GM23338 (cell line): ENCODE measurements around the gene LRMDA. TPM values are rescaled to one million over a fixed set of nuclear protein-coding genes. Genes with fewer than 3 reads are reported as not detected.

ENCODE experiments used
- ATAC-seq: fragments of 200-7000 bp; cut with Tn5 transposase; 3 replicates; pipeline ENCODE4 v1.9.1; 2020
- DNase-seq: peaks from one replicate; pipeline ENCODE4 v3.0.0-alpha.2; 2015; ENCODE audit warnings: low spot score
- H2AFZ ChIP-seq: fragments of 200-600 bp; sonication (generic); 2 replicates; pipeline ENCODE4 v1.8.0; 2016; ENCODE audit warnings: antibody characterized with exemption, mild to moderate bottlenecking, moderate library complexity
- H3F3A ChIP-seq: fragments of 200-600 bp; sonication (generic); replicated peaks from 2 replicates; pipeline ENCODE4 v1.8.0; 2017; ENCODE audit warnings: antibody characterized with exemption, mixed run types, low read depth
- H3K27ac ChIP-seq: fragments of 200-600 bp; sonication (generic); 2 replicates; pipeline ENCODE4 v1.6.1; 2016; ENCODE audit warnings: low read depth
- H3K27me3 ChIP-seq: fragments of 200-600 bp; sonication (generic); 2 replicates; pipeline ENCODE4 v1.8.0; 2016; ENCODE audit warnings: mild to moderate bottlenecking, mixed run types, moderate library complexity; ENCODE audit not compliant: insufficient read depth
- H3K36me3 ChIP-seq: fragments of 200-600 bp; sonication (generic); 2 replicates; pipeline ENCODE4 v1.8.0; 2016; ENCODE audit warnings: mild to moderate bottlenecking; ENCODE audit not compliant: insufficient read depth
- H3K4me1 ChIP-seq: fragments of 200-600 bp; sonication (generic); 2 replicates; pipeline ENCODE4 v1.8.0; 2016; ENCODE audit warnings: mild to moderate bottlenecking, moderate library complexity; ENCODE audit not compliant: insufficient read depth
- H3K4me2 ChIP-seq: fragments of 200-600 bp; sonication (generic); 2 replicates; pipeline ENCODE4 v1.7.1; 2017; ENCODE audit warnings: mixed run types
- H3K4me3 ChIP-seq: fragments of 200-600 bp; sonication (generic); 2 replicates; pipeline ENCODE4 v1.6.1; 2016; ENCODE audit warnings: mixed run types
- H3K79me2 ChIP-seq: fragments of 200-600 bp; sonication (generic); replicated peaks from 2 replicates; pipeline ENCODE4 v1.8.0; 2017; ENCODE audit warnings: mild to moderate bottlenecking; ENCODE audit not compliant: insufficient read depth
- H3K9me2 ChIP-seq: fragments of 200-600 bp; sonication (generic); 2 replicates; pipeline ENCODE4 v1.8.0; 2017; ENCODE audit not compliant: insufficient read depth
- H4K20me1 ChIP-seq: fragments of 200-600 bp; sonication (generic); replicated peaks from 2 replicates; pipeline ENCODE4 v1.8.0; 2017; ENCODE audit warnings: mild to moderate bottlenecking; ENCODE audit not compliant: insufficient read depth
- H3K27ac Mint-ChIP-seq: 2 replicates; pipeline ENCODE4 v1.8.0; 2020; ENCODE audit warnings: inconsistent platforms, mild to moderate bottlenecking, moderate library complexity, mixed read lengths
- H3K27me3 Mint-ChIP-seq: 3 replicates; pipeline ENCODE4 v1.8.0; 2022; ENCODE audit warnings: low read depth, mild to moderate bottlenecking, moderate library complexity, mixed read lengths, inconsistent platforms; ENCODE audit not compliant: insufficient read depth, poor library complexity
- H3K36me3 Mint-ChIP-seq: 3 replicates; pipeline ENCODE4 v1.8.0; 2021; ENCODE audit warnings: low read depth, mild to moderate bottlenecking, inconsistent platforms, moderate library complexity, mixed read lengths
- H3K4me1 Mint-ChIP-seq: 3 replicates; pipeline ENCODE4 v1.8.0; 2020; ENCODE audit warnings: mild to moderate bottlenecking, inconsistent platforms, mixed read lengths
- H3K4me3 Mint-ChIP-seq: 3 replicates; pipeline ENCODE4 v1.8.0; 2021; ENCODE audit warnings: moderate library complexity, mild to moderate bottlenecking, inconsistent platforms, mixed read lengths
- H3K9me3 Mint-ChIP-seq: 3 replicates; pipeline ENCODE4 v1.8.0; 2020; ENCODE audit warnings: moderate library complexity, mild to moderate bottlenecking, inconsistent platforms, mixed read lengths
- POLR2AphosphoS5 ChIP-seq: IDR thresholded peaks from 2 replicates; pipeline ENCODE4 v1.6.1; 2016; ENCODE audit warnings: antibody characterized with exemption, low read depth
- STAT1 ChIP-seq: IDR thresholded peaks from one replicate; pipeline ENCODE4 v1.6.1; 2016; ENCODE audit warnings: antibody characterized with exemption; ENCODE audit not compliant: unreplicated experiment
- ZNF331 ChIP-seq: fragments of 250-450 bp; sonication (Bioruptor Pico); IDR thresholded peaks from 2 replicates; pipeline ENCODE4 v1.5.0; 2020; ENCODE audit warnings: low read depth, mild to moderate bottlenecking, moderate library complexity
- polyA plus RNA-seq: library from polyadenylated mRNA; unstranded; fragments of >200 nt; fragmentation: Nextera tagmentation; extraction: Ambion mirVana; gene quantifications from 2 replicates; pipeline ENCODE4 v1.2.1, GENCODE V29; 2016
- total RNA-seq: library from RNA; depleted of rRNA; stranded (reverse); fragments of >200 nt; shearing (Covaris generic); gene quantifications from 2 replicates; pipeline ENCODE4 v1.2.3, GENCODE V29; 2014
- TF ChIP-seq, protein P1 (sequence below): IDR thresholded peaks from one replicate; pipeline ENCODE4 v1.6.1; 2018; ENCODE audit warnings: antibody characterized with exemption; ENCODE audit not compliant: unreplicated experiment
- TF ChIP-seq, protein P2 (sequence below): fragments of 250-450 bp; sonication (Bioruptor Pico); IDR thresholded peaks from 2 replicates; pipeline ENCODE4 v1.5.0; 2020; ENCODE audit warnings: mild to moderate bottlenecking, moderate library complexity
- TF ChIP-seq, protein P3 (sequence below): IDR thresholded peaks from 2 replicates; pipeline ENCODE4 v1.6.1; 2016; ENCODE audit warnings: antibody characterized with exemption

The LRMDA gene
- total and polyA plus RNA-seq, 2 experiments from 2014 or later, result 0.90 to 1.8 TPM

DNA sequence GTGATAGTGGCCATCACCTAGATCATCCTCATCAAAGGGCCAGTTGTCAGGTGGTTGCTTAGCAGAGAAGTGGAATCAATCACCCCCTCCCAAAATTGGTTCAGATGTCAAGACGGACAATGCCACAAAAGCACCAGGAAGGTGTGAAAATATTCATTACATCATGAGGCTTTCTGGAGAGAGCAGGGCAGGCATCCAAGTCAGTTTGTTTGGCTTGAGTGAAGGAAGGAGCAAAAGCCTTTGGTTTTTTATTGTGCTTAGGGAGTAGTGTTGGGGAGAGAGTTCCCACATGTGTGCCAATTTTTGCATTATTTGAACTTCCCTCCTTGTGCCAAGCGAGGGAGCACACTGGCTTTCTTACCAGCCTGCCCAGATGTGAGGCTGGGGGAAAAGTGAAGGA lies 1082.9 kb downstream of the LRMDA start:
- H3K36me3 Mint-ChIP-seq, result no peaks in the 10 kb centered on the region
- Histone ChIP-seq H3K9me2 (no peaks in the 10 kb centered on the region), H3K4me2 (no peak overlapping the region), H3K27me3 (no peaks in the 10 kb centered on the region), H3F3A (no peaks in the 10 kb centered on the region), H4K20me1 (no peaks in the 10 kb centered on the region), H3K36me3 (no peaks in the 10 kb centered on the region), H3K27ac (no peak overlapping the region), H2AFZ (no peak overlapping the region), H3K4me3 (no peak overlapping the region), H3K79me2 (no peaks in the 10 kb centered on the region), H3K4me1 (no peaks in the 10 kb centered on the region)
- no peak overlapping the region for H3K27ac Mint-ChIP-seq
- H3K4me1 Mint-ChIP-seq, result no peaks in the 10 kb centered on the region
- ATAC-seq (no peak), DNase-seq (no peak)
- TF ChIP-seq POLR2AphosphoS5 (no peak), ZNF331 (CRISPR knock-in tag) (no peak), STAT1 (no peak)
- TF ChIP-seq, protein P1, sequence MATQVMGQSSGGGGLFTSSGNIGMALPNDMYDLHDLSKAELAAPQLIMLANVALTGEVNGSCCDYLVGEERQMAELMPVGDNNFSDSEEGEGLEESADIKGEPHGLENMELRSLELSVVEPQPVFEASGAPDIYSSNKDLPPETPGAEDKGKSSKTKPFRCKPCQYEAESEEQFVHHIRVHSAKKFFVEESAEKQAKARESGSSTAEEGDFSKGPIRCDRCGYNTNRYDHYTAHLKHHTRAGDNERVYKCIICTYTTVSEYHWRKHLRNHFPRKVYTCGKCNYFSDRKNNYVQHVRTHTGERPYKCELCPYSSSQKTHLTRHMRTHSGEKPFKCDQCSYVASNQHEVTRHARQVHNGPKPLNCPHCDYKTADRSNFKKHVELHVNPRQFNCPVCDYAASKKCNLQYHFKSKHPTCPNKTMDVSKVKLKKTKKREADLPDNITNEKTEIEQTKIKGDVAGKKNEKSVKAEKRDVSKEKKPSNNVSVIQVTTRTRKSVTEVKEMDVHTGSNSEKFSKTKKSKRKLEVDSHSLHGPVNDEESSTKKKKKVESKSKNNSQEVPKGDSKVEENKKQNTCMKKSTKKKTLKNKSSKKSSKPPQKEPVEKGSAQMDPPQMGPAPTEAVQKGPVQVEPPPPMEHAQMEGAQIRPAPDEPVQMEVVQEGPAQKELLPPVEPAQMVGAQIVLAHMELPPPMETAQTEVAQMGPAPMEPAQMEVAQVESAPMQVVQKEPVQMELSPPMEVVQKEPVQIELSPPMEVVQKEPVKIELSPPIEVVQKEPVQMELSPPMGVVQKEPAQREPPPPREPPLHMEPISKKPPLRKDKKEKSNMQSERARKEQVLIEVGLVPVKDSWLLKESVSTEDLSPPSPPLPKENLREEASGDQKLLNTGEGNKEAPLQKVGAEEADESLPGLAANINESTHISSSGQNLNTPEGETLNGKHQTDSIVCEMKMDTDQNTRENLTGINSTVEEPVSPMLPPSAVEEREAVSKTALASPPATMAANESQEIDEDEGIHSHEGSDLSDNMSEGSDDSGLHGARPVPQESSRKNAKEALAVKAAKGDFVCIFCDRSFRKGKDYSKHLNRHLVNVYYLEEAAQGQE, result no peak
- TF ChIP-seq, protein P2, sequence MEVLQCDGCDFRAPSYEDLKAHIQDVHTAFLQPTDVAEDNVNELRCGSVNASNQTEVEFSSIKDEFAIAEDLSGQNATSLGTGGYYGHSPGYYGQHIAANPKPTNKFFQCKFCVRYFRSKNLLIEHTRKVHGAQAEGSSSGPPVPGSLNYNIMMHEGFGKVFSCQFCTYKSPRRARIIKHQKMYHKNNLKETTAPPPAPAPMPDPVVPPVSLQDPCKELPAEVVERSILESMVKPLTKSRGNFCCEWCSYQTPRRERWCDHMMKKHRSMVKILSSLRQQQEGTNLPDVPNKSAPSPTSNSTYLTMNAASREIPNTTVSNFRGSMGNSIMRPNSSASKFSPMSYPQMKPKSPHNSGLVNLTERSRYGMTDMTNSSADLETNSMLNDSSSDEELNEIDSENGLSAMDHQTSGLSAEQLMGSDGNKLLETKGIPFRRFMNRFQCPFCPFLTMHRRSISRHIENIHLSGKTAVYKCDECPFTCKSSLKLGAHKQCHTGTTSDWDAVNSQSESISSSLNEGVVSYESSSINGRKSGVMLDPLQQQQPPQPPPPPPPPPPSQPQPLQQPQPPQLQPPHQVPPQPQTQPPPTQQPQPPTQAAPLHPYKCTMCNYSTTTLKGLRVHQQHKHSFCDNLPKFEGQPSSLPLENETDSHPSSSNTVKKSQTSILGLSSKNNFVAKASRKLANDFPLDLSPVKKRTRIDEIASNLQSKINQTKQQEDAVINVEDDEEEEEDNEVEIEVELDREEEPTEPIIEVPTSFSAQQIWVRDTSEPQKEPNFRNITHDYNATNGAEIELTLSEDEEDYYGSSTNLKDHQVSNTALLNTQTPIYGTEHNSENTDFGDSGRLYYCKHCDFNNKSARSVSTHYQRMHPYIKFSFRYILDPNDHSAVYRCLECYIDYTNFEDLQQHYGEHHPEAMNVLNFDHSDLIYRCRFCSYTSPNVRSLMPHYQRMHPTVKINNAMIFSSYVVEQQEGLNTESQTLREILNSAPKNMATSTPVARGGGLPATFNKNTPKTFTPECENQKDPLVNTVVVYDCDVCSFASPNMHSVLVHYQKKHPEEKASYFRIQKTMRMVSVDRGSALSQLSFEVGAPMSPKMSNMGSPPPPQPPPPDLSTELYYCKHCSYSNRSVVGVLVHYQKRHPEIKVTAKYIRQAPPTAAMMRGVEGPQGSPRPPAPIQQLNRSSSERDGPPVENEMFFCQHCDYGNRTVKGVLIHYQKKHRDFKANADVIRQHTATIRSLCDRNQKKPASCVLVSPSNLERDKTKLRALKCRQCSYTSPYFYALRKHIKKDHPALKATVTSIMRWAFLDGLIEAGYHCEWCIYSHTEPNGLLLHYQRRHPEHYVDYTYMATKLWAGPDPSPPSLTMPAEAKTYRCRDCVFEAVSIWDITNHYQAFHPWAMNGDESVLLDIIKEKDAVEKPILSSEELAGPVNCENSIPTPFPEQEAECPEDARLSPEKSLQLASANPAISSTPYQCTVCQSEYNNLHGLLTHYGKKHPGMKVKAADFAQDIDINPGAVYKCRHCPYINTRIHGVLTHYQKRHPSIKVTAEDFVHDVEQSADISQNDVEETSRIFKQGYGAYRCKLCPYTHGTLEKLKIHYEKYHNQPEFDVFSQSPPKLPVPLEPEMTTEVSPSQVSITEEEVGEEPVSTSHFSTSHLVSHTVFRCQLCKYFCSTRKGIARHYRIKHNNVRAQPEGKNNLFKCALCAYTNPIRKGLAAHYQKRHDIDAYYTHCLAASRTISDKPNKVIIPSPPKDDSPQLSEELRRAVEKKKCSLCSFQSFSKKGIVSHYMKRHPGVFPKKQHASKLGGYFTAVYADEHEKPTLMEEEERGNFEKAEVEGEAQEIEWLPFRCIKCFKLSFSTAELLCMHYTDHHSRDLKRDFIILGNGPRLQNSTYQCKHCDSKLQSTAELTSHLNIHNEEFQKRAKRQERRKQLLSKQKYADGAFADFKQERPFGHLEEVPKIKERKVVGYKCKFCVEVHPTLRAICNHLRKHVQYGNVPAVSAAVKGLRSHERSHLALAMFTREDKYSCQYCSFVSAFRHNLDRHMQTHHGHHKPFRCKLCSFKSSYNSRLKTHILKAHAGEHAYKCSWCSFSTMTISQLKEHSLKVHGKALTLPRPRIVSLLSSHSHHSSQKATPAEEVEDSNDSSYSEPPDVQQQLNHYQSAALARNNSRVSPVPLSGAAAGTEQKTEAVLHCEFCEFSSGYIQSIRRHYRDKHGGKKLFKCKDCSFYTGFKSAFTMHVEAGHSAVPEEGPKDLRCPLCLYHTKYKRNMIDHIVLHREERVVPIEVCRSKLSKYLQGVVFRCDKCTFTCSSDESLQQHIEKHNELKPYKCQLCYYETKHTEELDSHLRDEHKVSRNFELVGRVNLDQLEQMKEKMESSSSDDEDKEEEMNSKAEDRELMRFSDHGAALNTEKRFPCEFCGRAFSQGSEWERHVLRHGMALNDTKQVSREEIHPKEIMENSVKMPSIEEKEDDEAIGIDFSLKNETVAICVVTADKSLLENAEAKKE, result no peak
- TF ChIP-seq, protein P3, sequence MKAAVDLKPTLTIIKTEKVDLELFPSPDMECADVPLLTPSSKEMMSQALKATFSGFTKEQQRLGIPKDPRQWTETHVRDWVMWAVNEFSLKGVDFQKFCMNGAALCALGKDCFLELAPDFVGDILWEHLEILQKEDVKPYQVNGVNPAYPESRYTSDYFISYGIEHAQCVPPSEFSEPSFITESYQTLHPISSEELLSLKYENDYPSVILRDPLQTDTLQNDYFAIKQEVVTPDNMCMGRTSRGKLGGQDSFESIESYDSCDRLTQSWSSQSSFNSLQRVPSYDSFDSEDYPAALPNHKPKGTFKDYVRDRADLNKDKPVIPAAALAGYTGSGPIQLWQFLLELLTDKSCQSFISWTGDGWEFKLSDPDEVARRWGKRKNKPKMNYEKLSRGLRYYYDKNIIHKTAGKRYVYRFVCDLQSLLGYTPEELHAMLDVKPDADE, result no peak
- no peaks in the 10 kb centered on the region for H3K9me3 Mint-ChIP-seq
- H3K27me3 Mint-ChIP-seq, result no peaks in the 10 kb centered on the region
- no peak overlapping the region for H3K4me3 Mint-ChIP-seq
